GM19438 (cell line): ENCODE results near the gene CSF3.

Experiments used
- ATAC-seq: cut with Tn5 transposase; IDR thresholded peaks from one replicate; pipeline ENCODE4 v1.9.1; 2021; ENCODE audit warnings: low read depth; ENCODE audit not compliant: unreplicated experiment

The CSF3 gene, protein sequence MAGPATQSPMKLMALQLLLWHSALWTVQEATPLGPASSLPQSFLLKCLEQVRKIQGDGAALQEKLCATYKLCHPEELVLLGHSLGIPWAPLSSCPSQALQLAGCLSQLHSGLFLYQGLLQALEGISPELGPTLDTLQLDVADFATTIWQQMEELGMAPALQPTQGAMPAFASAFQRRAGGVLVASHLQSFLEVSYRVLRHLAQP

DNA sequence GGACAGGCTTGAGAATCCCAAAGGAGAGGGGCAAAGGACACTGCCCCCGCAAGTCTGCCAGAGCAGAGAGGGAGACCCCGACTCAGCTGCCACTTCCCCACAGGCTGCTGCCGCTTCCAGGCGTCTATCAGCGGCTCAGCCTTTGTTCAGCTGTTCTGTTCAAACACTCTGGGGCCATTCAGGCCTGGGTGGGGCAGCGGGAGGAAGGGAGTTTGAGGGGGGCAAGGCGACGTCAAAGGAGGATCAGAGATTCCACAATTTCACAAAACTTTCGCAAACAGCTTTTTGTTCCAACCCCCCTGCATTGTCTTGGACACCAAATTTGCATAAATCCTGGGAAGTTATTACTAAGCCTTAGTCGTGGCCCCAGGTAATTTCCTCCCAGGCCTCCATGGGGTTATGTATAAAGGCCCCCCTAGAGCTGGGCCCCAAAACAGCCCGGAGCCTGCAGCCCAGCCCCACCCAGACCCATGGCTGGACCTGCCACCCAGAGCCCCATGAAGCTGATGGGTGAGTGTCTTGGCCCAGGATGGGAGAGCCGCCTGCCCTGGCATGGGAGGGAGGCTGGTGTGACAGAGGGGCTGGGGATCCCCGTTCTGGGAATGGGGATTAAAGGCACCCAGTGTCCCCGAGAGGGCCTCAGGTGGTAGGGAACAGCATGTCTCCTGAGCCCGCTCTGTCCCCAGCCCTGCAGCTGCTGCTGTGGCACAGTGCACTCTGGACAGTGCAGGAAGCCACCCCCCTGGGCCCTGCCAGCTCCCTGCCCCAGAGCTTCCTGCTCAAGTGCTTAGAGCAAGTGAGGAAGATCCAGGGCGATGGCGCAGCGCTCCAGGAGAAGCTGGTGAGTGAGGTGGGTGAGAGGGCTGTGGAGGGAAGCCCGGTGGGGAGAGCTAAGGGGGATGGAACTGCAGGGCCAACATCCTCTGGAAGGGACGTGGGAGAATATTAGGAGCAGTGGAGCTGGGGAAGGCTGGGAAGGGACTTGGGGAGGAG is at the start of gene CSF3:
TSS of gene CSF3 (plus strand) at position 436 of the 993 bp plus-strand sequence. CDS start at position 471, 35 bp downstream.
- no peak for ATAC-seq

DNA sequence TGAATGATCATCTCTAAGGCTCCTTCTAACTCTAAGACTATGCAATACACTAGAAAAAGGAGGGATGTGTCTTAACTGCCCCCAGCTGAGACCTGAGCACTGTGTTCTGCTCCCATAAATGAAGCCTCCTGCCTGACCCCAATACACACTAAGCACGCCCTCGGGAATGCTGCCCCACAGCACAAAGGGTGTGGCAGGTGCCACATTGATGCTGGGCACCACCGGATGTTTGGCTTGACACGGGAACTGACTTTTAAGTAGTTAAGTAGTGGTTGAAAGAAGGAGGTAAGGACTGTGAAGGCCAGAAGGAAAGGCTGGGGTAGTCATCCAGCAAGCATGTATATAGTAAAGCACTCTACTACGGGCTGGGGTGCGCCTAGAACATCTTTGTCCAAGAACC is 48.5 kb upstream of the CSF3 start:
- ATAC-seq = no peak

DNA sequence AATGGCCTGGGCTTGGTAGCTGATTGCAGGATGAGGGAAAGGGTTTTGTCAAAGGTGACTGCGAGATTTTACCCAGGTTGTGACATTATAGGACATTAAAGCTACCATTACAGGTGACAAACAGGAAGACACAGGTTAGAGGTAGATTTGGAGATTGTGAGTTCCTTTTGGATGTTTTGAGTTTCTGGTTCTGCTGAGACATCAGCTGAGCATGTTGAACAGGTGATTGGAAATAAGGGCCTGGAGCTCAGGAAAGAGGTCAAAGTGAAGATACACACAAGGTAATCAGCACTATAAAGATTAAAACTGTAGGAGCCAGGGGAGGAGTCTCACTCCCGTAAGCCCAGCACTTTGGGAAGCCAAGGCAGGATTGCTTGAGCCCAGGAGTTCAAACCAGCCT is 46.5 kb upstream of the CSF3 start:
- ATAC-seq = no peak

DNA sequence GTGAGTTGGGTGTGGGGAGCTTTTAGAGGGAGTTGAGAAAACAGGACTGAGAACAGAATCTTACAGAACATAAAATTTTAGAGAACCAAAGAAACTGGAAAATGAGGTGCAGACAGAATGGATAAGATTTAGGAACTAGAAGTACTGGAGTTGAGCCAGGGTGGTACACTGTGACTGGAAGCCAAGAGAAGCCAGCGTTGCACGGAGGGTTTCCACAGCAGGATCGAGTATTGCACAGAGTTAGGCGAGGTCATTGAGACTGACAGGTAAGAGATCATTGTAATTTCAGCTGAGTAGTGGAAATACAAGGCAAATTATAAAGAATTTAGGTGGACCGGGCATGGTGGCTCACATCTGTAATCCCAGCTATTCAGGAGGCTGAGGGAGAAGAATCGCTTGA is 45.9 kb upstream of the CSF3 start:
- no peak for ATAC-seq

DNA sequence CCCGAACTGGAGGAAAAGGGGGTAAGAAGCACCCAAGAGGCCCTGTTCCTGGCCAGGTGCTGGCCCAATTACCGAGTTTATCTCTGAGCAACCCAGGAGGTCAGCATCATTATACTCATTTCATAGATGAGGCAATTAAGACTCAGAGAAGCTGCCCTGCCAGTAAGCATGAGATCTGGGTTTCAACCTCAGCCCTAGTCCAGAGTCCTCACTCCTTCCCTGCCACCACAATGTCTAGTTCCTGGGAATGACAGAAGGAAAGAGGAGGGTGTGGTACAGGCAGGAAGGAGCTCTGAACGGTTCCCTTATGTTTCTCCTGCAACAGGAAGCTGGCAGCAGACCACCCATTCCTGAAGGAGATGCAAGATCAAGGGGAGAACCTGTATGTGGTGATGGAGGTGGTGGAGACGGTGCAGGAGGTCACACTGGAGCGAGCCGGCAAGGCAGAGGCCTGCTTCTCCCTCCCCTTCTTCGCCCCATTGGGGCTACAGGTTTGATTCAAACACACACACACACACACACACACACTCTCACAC is 45.0 kb upstream of the CSF3 start:
- ATAC-seq = no peak

DNA sequence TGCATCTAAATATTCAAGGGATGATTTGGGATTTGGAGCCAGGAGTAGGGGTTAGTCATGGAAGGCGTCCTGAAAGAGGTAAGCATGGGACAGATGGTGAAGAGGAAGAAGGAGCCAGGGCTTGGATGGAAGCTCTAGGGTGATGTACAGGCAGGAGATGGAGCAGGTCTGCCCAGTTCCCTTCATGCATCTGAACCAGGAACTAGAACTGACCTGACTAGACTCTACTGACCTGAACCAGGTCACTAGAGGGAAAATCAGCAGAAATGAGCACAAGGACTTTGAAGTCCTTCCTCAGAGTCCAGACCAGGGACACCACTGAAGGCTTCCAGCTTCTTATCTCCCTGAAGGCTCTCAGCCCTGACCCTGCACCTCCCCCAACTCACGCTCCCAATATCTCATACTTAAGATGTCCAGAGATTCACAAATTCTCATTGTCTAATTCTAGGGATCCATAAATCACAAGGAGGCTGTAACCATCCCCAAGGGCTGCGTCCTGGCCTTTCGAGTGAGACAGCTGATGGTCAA is 44.1 kb upstream of the CSF3 start:
- ATAC-seq = no peak

DNA sequence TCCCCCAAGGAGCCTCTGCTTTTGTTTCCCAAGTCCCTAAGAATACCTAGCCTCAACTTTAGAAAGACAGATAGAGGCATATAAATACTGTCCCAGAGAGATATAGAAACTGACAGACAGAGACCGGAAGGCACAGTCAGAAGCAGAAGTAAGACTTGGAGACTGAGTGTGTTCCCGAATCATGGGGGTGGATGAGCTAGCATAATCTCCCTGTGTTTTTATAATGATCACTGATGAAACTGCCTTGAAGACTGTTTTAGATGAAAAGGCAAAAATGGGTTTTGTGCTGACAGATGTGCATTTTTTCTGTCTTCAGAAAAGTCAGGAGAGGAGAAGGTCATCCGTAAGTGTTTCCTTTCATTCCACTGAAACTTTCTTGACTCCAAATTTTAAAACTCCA is 43.0 kb upstream of the CSF3 start:
- no peak for ATAC-seq

DNA sequence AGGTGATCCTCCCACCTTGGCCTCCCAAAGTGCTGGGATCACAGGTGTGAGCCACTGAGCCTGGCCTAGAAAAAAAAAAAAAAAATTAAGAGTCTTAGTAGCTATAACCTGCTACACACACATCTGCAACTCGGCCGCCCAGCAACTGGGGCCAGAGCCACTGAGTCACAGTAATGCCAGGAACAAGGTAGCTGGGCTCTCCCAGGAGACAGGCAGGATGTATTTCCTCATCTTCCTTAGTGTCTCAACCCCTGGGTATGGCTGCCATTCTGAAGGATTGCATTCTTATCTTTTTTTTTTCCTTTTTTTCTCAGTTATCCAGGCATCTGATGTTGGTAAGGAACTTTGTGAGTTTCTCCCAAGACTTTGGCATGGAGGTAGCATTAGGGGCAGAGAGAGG is 41.7 kb upstream of the CSF3 start:
- ATAC-seq = no peak

DNA sequence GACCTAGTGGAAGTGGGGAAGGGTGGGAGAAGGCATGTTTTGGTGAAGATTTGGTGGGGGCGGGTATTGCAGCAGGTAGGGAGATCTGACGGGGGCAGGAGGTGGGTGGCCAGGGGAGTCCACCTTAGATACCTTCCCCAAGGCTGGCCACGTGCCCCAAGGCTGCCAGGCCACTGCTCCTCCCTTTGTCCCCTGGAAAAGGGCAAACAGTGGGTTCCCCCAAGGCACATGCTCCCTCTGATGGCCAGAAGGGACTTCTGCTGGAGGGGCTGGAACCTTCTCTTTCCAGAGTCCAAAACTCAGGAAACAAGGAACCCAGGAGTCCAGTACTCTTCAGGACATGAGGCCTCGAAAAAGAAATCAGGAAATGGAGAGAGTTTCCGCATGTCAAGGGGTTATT is 40.8 kb upstream of the CSF3 start:
- ATAC-seq = no peak

DNA sequence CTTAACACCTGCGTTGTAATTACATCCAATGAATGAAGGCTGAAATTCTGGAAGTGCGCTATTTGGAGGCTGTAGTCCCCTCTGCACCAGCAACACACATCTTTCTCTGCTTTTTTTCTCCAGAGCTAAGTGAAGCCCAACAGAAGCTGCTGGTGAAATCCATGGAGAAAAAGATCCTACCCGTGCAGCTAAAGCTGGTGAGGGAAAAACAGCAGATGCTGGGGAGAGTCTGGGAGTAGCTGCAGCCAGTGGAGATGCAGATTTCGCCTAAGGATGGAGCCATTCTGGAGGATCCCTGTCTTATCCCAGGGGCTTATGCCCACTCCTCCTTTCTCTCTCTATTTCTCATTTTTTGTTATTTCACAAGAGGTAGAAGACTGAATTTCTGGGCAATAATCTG is 39.4 kb upstream of the CSF3 start:
- no peak for ATAC-seq

DNA sequence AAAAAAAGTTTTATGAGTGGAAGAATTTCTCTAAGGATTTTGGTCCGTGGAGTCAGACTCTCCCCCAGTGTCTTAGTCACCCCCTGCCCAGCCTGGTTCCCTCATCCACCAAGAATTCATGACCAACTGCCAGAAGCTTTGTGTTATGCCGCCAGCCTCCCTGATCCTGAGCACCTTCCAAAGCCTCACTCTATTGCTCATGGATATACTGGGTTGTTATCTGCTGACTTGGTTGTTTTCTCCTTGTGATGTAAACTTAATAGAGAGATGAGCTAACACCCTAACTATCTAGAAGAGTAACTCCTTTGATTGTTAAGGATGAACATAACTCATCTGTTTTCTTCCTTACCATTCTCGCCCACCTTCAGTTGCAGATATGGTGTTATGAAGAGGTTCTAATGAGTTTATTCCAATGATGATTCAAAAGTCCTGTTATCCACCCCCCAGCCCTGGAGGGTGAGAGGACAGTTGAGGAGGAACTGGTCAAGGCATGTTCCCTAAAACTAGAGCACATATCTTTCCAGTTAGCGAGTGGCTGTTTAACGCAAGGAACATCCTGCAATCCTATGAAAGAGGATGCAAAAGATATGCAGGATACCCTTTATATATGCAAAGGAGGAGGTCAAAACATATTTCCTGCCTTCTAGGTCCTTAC is 36.1 kb upstream of the CSF3 start:
- no peak for ATAC-seq

DNA sequence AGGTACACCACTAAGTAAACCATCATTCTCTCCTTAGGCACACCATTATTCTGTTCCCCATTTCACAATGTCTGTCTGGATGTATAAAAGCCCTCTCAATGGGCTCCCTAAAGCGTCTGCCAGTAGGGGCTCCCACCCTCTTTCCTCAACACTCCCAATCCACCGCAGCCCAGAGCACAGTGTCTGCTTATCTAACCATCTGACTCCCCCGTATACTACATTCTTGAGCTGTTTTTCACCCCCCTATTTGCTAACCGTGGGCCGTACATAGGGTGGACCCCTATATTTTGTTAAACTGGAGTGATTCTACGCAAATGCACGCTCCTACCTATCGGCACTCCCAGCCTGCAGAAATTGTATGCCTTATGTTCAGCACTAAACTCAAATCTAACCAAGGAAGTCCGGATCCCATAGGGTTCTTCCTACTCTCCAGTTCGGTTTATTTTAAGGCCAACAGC is 35.3 kb upstream of the CSF3 start:
- ATAC-seq = peak; percentile 9

DNA sequence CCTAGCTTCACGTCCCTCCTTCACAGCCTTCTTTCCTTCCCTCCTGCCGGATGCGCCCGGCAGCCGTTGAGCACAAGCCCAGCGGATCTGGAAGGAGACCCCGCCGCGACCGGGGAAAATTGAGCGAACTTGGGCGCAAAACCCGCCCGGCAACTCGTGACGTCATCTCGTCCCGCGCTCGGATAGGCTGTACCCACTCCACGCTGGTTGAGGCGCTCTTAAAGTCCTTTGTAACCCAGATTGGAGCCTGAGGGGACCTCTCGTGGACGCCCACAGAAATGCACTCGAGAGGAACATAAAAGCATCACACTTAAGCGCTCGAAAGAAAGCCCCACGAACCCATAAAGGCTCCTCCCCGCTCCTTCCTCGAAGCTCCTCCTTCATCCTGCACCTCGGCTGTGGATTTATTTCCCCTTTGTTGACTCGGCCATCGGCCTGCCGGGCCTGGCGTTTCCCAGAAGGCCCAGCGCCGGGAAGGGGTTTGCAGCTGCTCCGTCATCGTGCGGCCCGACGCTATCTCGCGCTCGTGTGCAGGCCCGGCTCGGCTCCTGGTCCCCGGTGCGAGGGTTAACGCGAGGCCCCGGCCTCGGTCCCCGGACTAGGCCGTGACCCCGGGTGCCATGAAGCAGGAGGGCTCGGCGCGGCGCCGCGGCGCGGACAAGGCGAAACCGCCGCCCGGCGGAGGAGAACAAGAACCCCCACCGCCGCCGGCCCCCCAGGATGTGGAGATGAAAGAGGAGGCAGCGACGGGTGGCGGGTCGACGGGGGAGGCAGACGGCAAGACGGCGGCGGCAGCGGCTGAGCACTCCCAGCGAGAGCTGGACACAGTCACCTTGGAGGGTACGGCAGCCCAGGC is 34.7 kb upstream of the CSF3 start, which contains the start of gene PSMD3:
TSS of gene PSMD3 (plus strand) at position 457 of the 856 bp plus-strand sequence. CDS start at position 621, 164 bp downstream.
- peak; percentile 89 for ATAC-seq

DNA sequence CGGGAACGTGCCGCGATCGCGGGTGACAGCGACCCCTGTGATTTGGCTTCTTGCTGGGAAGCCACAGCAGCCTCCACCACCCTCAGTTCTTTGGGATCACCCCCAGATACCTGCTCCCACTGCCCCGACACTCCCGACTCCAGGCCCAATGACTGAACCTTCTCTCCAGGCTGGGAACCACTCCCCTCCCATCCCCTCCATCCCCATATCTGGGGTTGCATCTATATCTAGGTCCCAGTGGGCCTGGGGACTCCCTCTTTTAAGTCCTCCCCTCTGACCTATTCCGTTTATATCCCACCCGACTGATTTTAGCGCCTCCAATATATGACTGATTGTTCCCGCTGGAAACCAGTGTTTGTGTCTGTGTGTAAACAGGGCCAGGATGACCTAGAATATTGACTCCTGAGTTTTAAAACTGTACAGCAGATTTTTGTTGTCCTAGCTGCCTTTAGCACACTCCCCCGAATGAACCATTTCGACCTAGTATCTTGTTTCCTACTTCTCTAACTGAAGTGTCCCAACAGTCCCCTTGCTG is 34.0 kb upstream of the CSF3 start:
- no peak for ATAC-seq

DNA sequence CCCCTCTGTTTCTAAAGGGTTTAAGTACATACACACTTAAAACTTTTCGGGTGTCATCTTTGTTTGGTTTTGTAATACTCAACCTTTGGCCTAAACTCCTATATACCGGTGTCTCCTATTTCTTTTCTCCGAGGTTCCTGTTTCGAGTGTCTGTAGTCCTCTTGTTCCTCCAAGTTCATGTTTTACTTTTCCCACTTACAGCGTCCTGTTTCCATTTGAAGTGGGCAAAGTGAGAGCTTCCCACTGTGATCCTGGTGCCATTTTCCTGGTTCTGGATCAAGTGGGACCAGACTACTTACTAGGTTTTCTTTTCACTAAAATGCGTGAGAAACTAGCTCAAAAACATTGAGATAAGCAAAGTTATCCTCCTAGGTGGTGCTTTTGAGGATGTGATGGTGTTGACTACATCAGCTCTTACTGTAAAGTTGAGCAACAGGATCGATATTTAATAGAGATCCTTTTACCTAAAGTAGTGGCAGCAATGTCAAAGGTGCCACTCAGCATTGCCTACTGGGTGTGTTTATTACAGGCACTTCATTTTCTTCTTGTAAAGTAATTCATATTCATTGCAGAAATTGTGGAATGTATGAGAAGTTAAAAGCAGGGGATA is 33.4 kb upstream of the CSF3 start:
- ATAC-seq = no peak

DNA sequence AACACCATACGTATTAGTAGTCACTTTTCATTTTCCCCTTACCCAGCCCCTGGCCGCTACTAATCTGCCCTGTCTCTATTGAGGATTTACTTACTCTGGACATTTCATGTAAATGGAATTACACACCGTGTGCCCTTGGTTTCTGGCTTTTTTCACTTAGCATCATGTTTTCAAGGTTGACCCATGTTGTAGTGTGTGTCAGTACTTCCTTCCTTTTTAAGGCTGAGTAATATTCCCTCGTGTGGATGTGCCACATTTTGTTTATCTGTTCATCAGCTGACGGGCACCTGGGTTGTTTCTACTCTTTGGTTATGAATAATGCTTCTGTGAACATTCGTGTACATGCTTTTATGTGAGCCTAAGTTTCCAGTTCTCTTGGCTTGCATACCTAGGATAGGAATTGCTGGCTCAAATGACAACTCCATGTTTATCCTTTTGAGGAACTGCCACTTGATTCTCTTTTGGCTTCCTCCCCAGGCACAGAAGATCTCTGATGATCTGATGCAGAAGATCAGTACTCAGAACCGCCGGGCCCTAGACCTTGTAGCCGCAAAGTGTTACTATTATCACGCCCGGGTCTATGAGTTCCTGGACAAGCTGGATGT is 26.9 kb upstream of the CSF3 start:
- no peak for ATAC-seq

DNA sequence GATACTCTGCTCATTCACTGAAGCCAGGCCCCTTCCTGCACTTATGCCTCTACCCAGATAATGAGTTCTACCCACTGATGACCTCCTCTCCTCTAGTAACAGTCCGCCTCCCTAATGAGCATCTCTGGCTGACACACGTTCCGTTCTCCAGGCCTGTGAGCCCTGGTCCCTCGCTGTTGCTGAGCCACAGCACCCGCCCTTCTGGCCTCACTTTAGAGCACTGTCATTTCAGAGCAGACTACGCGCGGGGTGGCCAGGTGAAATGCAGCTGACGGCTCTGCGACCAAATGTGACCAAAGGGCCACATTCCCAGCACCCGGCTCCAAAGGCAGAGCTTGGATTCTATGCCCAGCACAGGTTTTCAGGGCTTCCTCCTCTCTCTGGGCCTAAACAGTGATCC is 20.8 kb upstream of the CSF3 start:
- no peak for ATAC-seq

DNA sequence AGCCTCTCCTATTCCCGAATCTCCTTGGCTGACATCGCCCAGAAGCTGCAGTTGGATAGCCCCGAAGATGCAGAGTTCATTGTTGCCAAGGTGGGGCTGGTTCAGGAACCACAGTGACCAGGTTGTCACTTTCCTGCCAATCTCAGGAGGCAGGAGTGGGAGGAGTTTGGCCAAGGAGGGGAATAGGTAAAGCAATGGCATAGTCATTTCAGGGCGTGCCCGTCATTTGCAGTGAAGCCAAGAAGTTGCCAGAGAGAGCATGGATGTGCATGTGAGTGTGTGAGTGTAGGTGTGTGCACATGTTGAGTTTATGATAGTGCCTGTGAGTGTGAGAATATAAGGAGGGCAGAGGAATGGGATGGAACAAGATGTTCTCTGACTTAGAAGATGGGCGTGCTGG is 19.8 kb upstream of the CSF3 start:
- ATAC-seq = no peak

DNA sequence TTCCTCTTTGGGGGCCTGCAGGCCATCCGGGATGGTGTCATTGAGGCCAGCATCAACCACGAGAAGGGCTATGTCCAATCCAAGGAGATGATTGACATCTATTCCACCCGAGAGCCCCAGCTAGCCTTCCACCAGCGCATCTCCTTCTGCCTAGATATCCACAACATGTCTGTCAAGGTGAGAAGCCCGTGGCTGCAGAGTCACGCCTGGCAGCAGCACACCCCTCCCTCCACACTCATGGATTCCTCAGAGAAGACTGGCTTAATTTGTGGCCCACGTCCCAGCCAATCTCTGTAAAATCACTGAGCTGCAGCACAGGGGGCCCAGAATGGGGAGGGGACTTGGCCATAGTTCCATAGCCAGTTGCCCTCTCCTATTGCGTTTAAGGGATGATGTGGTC is 19.1 kb upstream of the CSF3 start:
- ATAC-seq = no peak
